H9 (cell line): ENCODE data around the gene LYST. TPM values are rescaled to one million over a fixed set of nuclear protein-coding genes. Genes with fewer than 3 reads are reported as not detected.

Source experiments
- DNase-seq: peaks from one replicate; pipeline ENCODE4 v3.0.0-alpha.2; 2017
- H2AFZ ChIP-seq: one replicate; pipeline ENCODE4 v1.6.1; 2013; ENCODE audit warnings: mild to moderate bottlenecking, low read length, control low read depth, moderate library complexity
- H2AK5ac ChIP-seq: 2 replicates; pipeline ENCODE4 v1.6.1; 2013; ENCODE audit warnings: low read length, control low read depth, mixed read lengths; ENCODE audit not compliant: insufficient read length
- H2BK120ac ChIP-seq: one replicate; pipeline ENCODE4 v1.6.1; 2013; ENCODE audit warnings: low read depth, mild to moderate bottlenecking, low read length, control low read depth, inconsistent platforms; ENCODE audit not compliant: poor library complexity, severe bottlenecking
- H2BK12ac ChIP-seq: 2 replicates; pipeline ENCODE4 v1.6.1; 2013; ENCODE audit warnings: low read length, control low read depth, mixed read lengths, low read depth; ENCODE audit not compliant: insufficient read length
- H2BK15ac ChIP-seq: 2 replicates; pipeline ENCODE4 v1.6.1; 2013; ENCODE audit warnings: low read depth, low read length, control low read depth
- H2BK20ac ChIP-seq: one replicate; pipeline ENCODE4 v1.6.1; 2013; ENCODE audit warnings: low read depth, mild to moderate bottlenecking, low read length, control low read depth, inconsistent platforms; ENCODE audit not compliant: poor library complexity, severe bottlenecking
- H2BK5ac ChIP-seq: 2 replicates; pipeline ENCODE4 v1.6.1; 2013; ENCODE audit warnings: low read length, control low read depth, mixed read lengths; ENCODE audit not compliant: insufficient read length
- H3K14ac ChIP-seq: 2 replicates; pipeline ENCODE4 v1.6.1; 2013; ENCODE audit warnings: low read length, control low read depth; ENCODE audit not compliant: insufficient read depth
- H3K18ac ChIP-seq: 2 replicates; pipeline ENCODE4 v1.6.1; 2013; ENCODE audit warnings: low read depth, mild to moderate bottlenecking, mixed read lengths, low read length, control low read depth; ENCODE audit not compliant: insufficient read length
- H3K23ac ChIP-seq: 2 replicates; pipeline ENCODE4 v1.6.1; 2013; ENCODE audit warnings: low read length, control low read depth, mixed read lengths, low read depth; ENCODE audit not compliant: insufficient read length
- H3K23me2 ChIP-seq: 2 replicates; pipeline ENCODE4 v1.6.1; 2013; ENCODE audit warnings: low read depth, mild to moderate bottlenecking, mixed read lengths, low read length, control low read depth; ENCODE audit not compliant: insufficient read length, poor library complexity, severe bottlenecking
- H3K27ac ChIP-seq: 2 replicates; pipeline ENCODE4 v1.5.1; 2013; ENCODE audit warnings: low read length, control low read depth, mixed read lengths, low read depth; ENCODE audit not compliant: insufficient read length
- H3K27me3 ChIP-seq: 2 replicates; pipeline ENCODE4 v1.6.1; 2013; ENCODE audit warnings: low read length, control low read depth, inconsistent platforms; ENCODE audit not compliant: insufficient read depth
- H3K4ac ChIP-seq: 2 replicates; pipeline ENCODE4 v1.6.1; 2013; ENCODE audit warnings: low read depth, mild to moderate bottlenecking, control low read depth, inconsistent platforms, low read length, moderate library complexity
- H3K4me1 ChIP-seq: 2 replicates; pipeline ENCODE4 v1.6.1; 2013; ENCODE audit warnings: low read length, control low read depth, inconsistent platforms; ENCODE audit not compliant: insufficient read depth
- H3K4me2 ChIP-seq: 2 replicates; pipeline ENCODE4 v1.6.1; 2013; ENCODE audit warnings: low read length, control low read depth, mixed read lengths; ENCODE audit not compliant: insufficient read length, insufficient read depth
- H3K56ac ChIP-seq: 2 replicates; pipeline ENCODE4 v1.6.1; 2013; ENCODE audit warnings: low read depth, mild to moderate bottlenecking, mixed read lengths, low read length, control low read depth; ENCODE audit not compliant: insufficient read length
- H3K79me1 ChIP-seq: 2 replicates; pipeline ENCODE4 v1.6.1; 2013; ENCODE audit warnings: low read depth, mild to moderate bottlenecking, moderate library complexity, low read length, control low read depth, inconsistent platforms; ENCODE audit not compliant: insufficient read depth, poor library complexity, severe bottlenecking
- H3K79me2 ChIP-seq: 2 replicates; pipeline ENCODE4 v1.6.1; 2013; ENCODE audit warnings: low read length, control low read depth, inconsistent platforms; ENCODE audit not compliant: insufficient read depth
- H3K9ac ChIP-seq: 2 replicates; pipeline ENCODE4 v1.6.1; 2013; ENCODE audit warnings: low read length, control low read depth, mixed read lengths; ENCODE audit not compliant: insufficient read length; ENCODE audit errors: extremely low read depth
- H3K9me3 ChIP-seq: one replicate; pipeline ENCODE4 v1.6.1; 2013; ENCODE audit warnings: low read depth, low read length, inconsistent platforms; ENCODE audit not compliant: control insufficient read depth
- H3T11ph ChIP-seq: one replicate; pipeline ENCODE4 v1.6.1; 2013; ENCODE audit warnings: mild to moderate bottlenecking, low read length, control low read depth, inconsistent platforms
- H4K20me1 ChIP-seq: one replicate; pipeline ENCODE4 v1.6.1; 2013; ENCODE audit not compliant: control insufficient read depth, insufficient read length, insufficient read depth
- H4K5ac ChIP-seq: 2 replicates; pipeline ENCODE4 v1.6.1; 2013; ENCODE audit warnings: low read depth, mild to moderate bottlenecking, mixed read lengths, low read length, control low read depth; ENCODE audit not compliant: insufficient read length
- H4K8ac ChIP-seq: replicated peaks from 2 replicates; pipeline ENCODE4 v1.6.1; 2013; ENCODE audit warnings: low read length, control low read depth, mixed read lengths, low read depth; ENCODE audit not compliant: insufficient read length
- H4K91ac ChIP-seq: 2 replicates; pipeline ENCODE4 v1.6.1; 2013; ENCODE audit warnings: low read depth, mild to moderate bottlenecking, moderate library complexity, mixed read lengths, low read length, control low read depth; ENCODE audit not compliant: insufficient read length
- H3K27ac Mint-ChIP-seq, 3 experiments: 2 replicates in 2 of 3; 3 replicates in 1 of 3; pipeline ENCODE4 v1.8.0; 2020 to 2021; ENCODE audit warnings: mixed read lengths in 3 of 3, mild to moderate bottlenecking in 1 of 3, moderate library complexity in 1 of 3
- H3K27me3 Mint-ChIP-seq: 2 replicates; pipeline ENCODE4 v1.8.0; 2021; ENCODE audit warnings: low read depth, mild to moderate bottlenecking, moderate library complexity, mixed read lengths
- H3K36me3 Mint-ChIP-seq, 3 experiments: 2 replicates in 2 of 3; 3 replicates in 1 of 3; pipeline ENCODE4 v1.8.0; 2020 to 2021; ENCODE audit warnings: low read depth in 3 of 3, mixed read lengths in 3 of 3; ENCODE audit not compliant: insufficient read depth in 1 of 3
- H3K4me1 Mint-ChIP-seq, 2 experiments: 2 replicates each; pipeline ENCODE4 v1.8.0; 2020; ENCODE audit warnings: mixed read lengths in 2 of 2
- H3K4me3 Mint-ChIP-seq, 2 experiments: 2 replicates in 1 of 2; 3 replicates in 1 of 2; pipeline ENCODE4 v1.8.0; 2020 to 2021; ENCODE audit warnings: mild to moderate bottlenecking in 2 of 2, mixed read lengths in 2 of 2, moderate library complexity in 1 of 2
- H3K9me3 Mint-ChIP-seq, 2 experiments: 2 replicates in 1 of 2; 3 replicates in 1 of 2; pipeline ENCODE4 v1.8.0; 2020; ENCODE audit warnings: mild to moderate bottlenecking in 2 of 2, mixed read lengths in 2 of 2, moderate library complexity in 1 of 2
- WGBS: extraction: QIAGEN DNeasy Blood & Tissue Kit; methylation state at CpG from one replicate; pipeline ENCODE4 v1.1.7; 2013; ENCODE audit warnings: missing lambda C conversion rate, low lambda C conversion rate, mixed read lengths; ENCODE audit not compliant: insufficient read length; ENCODE audit errors: extremely low coverage; 5-methylcytosine and 5-hydroxymethylcytosine counted together
- total RNA-seq: library from RNA; stranded (reverse); gene quantifications from 2 replicates; pipeline ENCODE4 v1.2.1, GENCODE V29; 2021
- TF ChIP-seq, protein P1 (sequence below): fragments of 200-600 bp; sonication (generic); conservative IDR thresholded peaks from 3 replicates; pipeline ENCODE4 v1.8.0; 2021; ENCODE audit warnings: antibody characterized with exemption, mild to moderate bottlenecking

The LYST gene
- total RNA-seq, 1 experiment from 2014 or later = 0.13 TPM

DNA sequence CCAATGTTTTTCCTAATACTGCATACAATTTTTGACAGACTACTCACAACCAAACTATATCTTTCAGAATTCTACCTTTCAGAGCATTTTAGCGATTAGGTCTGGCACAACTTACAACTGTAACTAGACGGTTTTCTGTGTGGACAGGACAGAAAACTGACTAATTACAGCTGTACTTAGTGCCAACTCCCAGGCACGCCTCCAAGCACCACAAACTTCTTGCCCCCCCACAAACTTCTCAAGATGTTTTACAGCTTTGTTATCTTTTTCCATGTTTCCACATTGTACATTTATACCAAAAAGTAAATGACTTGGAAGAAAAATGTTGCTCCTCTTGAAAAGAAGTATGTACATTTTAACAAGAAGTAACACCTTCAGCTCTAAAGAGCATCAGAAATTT is 13.8 kb downstream of the LYST start:
- H3K4me1 ChIP-seq = no peaks in the 10 kb centered on the region
- TF ChIP-seq, protein P1, sequence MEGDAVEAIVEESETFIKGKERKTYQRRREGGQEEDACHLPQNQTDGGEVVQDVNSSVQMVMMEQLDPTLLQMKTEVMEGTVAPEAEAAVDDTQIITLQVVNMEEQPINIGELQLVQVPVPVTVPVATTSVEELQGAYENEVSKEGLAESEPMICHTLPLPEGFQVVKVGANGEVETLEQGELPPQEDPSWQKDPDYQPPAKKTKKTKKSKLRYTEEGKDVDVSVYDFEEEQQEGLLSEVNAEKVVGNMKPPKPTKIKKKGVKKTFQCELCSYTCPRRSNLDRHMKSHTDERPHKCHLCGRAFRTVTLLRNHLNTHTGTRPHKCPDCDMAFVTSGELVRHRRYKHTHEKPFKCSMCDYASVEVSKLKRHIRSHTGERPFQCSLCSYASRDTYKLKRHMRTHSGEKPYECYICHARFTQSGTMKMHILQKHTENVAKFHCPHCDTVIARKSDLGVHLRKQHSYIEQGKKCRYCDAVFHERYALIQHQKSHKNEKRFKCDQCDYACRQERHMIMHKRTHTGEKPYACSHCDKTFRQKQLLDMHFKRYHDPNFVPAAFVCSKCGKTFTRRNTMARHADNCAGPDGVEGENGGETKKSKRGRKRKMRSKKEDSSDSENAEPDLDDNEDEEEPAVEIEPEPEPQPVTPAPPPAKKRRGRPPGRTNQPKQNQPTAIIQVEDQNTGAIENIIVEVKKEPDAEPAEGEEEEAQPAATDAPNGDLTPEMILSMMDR = no peak
- H3K9me3 Mint-ChIP-seq = no peaks in the 10 kb centered on the region

More for the DNA sequence above, 13.8 kb downstream of the LYST start:
- no peak overlapping the region for H2BK5ac ChIP-seq
- no peak overlapping the region for H2AFZ ChIP-seq
- no peaks in the 10 kb centered on the region for H3K27me3 ChIP-seq
- no peak overlapping the region for H2BK120ac ChIP-seq
- H2BK20ac ChIP-seq = no peak overlapping the region
- no peak overlapping the region for H3K23ac ChIP-seq
- no peak overlapping the region for H3K27ac ChIP-seq
- Mint-ChIP-seq H3K4me3 (no peak overlapping the region), H3K4me1 (no peaks in the 10 kb centered on the region), H3K27ac (no peak overlapping the region), H3K36me3 (no peaks in the 10 kb centered on the region), H3K27me3 (peaks cover 7% of the 10 kb centered on the region)
- H3K79me2 ChIP-seq = no peaks in the 10 kb centered on the region
- H3K4ac ChIP-seq = no peak overlapping the region
- no peak overlapping the region for H3K4me2 ChIP-seq
- no peak overlapping the region for H3K56ac ChIP-seq
- H3K18ac ChIP-seq = no peak overlapping the region
- no peak overlapping the region for H4K91ac ChIP-seq
- H3K9me3 ChIP-seq = no peaks in the 10 kb centered on the region
- no peaks in the 10 kb centered on the region for H3K79me1 ChIP-seq
- H4K5ac ChIP-seq = no peak overlapping the region
- H2BK12ac ChIP-seq = no peak overlapping the region
- no peak overlapping the region for H2BK15ac ChIP-seq
- H4K20me1 ChIP-seq = no peaks in the 10 kb centered on the region
- no peak overlapping the region for H3T11ph ChIP-seq
- no peak overlapping the region for H4K8ac ChIP-seq
- H3K9ac ChIP-seq = no peak overlapping the region
- WGBS = no CpG with 5 or more reads among the region's 3 CpGs
- H2AK5ac ChIP-seq = no peak overlapping the region
- H3K23me2 ChIP-seq = no peaks in the 10 kb centered on the region
- H3K14ac ChIP-seq = no peak overlapping the region
- DNase-seq = no peak
